Measurements from ENCODE around the gene ZNF264.
"Not testable (repeated sequence)": the region's sequence is repeated elsewhere in the genome, so short reads cannot be mapped to it uniquely, and the experiment has no call there.

The ZNF264 gene

DNA sequence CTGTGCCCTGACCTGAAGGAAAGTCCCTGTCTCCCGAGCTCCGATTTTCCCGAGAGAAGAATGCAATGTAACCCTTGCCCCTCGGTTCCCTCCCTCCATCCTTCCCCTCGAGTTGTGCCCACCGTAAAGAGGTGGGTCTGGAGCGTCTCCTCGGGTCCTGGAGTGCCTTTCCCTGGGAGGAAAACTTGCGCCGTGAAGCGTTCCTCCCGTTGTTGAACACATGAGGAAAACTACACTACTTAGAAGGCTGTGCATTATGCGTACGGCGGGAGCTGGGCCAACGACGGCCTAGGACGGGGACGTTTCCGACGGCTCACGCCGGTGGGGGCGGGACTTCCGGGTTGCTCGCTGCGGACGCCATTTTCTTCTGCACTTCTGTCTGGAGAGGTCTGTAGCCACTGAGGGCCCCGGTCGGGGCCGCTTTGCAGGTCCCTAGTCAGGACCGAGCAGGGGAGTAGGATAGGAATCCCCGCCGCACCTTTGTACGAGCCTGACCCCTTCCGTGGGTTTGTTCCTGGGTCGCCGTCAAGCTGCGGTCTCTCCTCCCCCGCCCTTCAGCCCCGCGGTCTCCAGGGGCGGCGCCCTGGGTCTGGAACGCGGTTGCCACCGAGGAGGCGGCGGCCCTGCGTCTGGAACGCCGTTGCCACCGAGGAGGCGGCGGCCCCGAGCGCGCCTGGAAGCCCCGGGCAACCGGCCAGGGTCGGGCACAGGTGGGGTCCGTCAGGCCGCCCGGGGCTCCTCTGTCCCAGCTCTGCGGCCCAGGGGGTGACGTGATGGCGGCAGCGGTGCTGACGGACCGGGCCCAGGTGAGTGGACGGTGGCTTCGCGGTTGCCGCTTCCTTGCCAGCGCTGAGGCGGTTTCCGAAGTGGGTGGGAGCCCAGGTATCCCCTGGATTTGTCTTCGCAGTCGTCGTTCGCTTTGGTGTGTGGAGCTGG is at the start of gene ZNF264:
Gene ZNF264 (plus strand): TSS at position 360 of the 936 bp plus-strand sequence. CDS start 414 bp downstream, at position 774.
- Histone ChIP-seq H3K4me3 (ENCODE audit: low read depth, low read length) (peak within 1 kb of the TSS; percentile 96), H3K4me1 (ENCODE audit: control insufficient read depth, insufficient read depth, low read length) (peaks cover 2% of the 10 kb centered on the region), H3K27me3 (ENCODE audit: control insufficient read depth, insufficient read depth, low read length) (no peaks in the 10 kb centered on the region), H3K9me3 (ENCODE audit: control insufficient read depth, insufficient read depth, low read length) (no peaks in the 10 kb centered on the region), H3K36me3 (ENCODE audit: control insufficient read depth, insufficient read depth, low read length) (peaks cover 15% of the 10 kb centered on the region), H3K9ac (ENCODE audit: low read depth, low read length) (peak within 1 kb of the TSS; percentile 95)

DNA sequence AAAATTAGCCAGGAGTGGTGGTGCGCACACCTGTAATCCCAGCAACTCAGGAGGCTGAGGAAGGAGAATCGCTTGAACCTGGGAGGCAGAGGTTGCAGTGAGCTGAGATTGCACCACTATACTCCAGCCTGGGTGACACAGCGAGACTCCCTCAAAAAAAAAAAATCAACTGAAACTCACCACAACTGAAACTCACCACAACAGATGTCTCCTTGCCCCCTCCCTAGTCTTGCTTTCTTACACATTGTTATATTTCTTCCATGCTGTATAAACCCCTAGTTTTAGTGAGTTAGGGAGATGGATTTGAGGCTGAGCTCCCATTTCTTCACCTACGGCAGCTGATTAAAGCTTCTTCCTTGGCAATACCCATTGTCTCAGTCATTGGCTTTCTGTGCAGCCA is 49.6 kb upstream of the ZNF264 start:
- Histone ChIP-seq H3K9ac (ENCODE audit: low read depth, low read length) (no peak overlapping the region), H3K36me3 (ENCODE audit: control insufficient read depth, insufficient read depth, low read length) (no peaks in the 10 kb centered on the region), H3K27me3 (ENCODE audit: control insufficient read depth, insufficient read depth, low read length) (no peaks in the 10 kb centered on the region), H3K4me1 (ENCODE audit: control insufficient read depth, insufficient read depth, low read length) (no peaks in the 10 kb centered on the region), H3K9me3 (ENCODE audit: control insufficient read depth, insufficient read depth, low read length) (peaks cover 5% of the 10 kb centered on the region), H3K4me3 (ENCODE audit: low read depth, low read length) (no peak overlapping the region)

DNA sequence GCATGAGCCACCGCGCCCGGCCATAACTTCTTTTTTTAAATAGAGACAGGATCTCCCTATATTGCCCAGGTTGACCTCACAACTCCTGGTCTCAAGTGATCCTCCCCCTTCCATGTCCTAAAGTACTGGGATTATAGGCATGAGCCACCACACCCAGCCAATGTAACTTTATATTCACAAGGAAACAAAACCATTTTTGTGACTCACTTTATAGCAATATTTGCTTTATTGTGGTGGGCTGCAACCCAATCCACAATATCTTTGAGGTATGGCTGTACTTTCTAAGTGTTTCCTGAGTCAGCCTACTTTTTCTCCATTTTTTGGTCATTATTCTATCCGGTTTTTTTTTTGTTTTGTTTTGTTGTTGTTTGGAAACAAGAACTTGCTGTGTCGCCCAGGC is 38.4 kb upstream of the ZNF264 start:
- no peak overlapping the region for H3K9ac ChIP-seq (ENCODE audit: low read depth, low read length)
- no peaks in the 10 kb centered on the region for H3K4me1 ChIP-seq (ENCODE audit: control insufficient read depth, insufficient read depth, low read length)
- H3K36me3 ChIP-seq (ENCODE audit: control insufficient read depth, insufficient read depth, low read length), result no peaks in the 10 kb centered on the region
- peaks cover 14% of the 10 kb centered on the region for H3K9me3 ChIP-seq (ENCODE audit: control insufficient read depth, insufficient read depth, low read length)
- no peak overlapping the region for H3K4me3 ChIP-seq (ENCODE audit: low read depth, low read length)
- H3K27me3 ChIP-seq (ENCODE audit: control insufficient read depth, insufficient read depth, low read length), result no peaks in the 10 kb centered on the region

DNA sequence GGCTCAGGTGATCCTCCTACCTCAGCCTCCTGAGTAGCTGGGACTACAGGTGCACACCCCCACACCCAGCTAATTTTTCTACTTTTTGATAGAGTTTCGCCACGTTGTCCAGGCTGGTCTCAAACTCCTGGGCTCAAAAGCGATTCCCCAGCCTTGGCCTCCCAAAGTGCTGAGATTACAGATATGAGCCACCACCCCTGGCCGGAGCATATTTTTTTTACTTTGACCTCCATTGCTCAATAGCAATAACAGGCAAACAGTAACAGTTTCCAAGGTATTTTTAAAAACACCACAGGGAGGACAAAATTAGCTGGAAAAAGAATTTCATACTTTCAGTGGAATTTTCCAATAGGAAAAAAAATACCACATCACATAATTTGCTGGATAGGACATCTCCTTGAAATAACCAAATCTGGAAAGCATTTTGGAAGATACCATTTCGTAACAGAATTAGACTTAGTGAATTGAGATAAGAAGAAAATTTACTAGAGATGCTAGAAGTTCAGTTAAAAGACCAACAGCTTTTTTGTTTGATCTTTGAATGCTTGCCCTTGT is 29.2 kb upstream of the ZNF264 start:
- H3K9me3 ChIP-seq (ENCODE audit: control insufficient read depth, insufficient read depth, low read length), result peaks cover 6% of the 10 kb centered on the region
- H3K4me1 ChIP-seq (ENCODE audit: control insufficient read depth, insufficient read depth, low read length), result no peaks in the 10 kb centered on the region
- no peak overlapping the region for H3K4me3 ChIP-seq (ENCODE audit: low read depth, low read length)
- H3K36me3 ChIP-seq (ENCODE audit: control insufficient read depth, insufficient read depth, low read length), result no peaks in the 10 kb centered on the region
- H3K9ac ChIP-seq (ENCODE audit: low read depth, low read length), result no peak overlapping the region
- H3K27me3 ChIP-seq (ENCODE audit: control insufficient read depth, insufficient read depth, low read length), result no peaks in the 10 kb centered on the region

DNA sequence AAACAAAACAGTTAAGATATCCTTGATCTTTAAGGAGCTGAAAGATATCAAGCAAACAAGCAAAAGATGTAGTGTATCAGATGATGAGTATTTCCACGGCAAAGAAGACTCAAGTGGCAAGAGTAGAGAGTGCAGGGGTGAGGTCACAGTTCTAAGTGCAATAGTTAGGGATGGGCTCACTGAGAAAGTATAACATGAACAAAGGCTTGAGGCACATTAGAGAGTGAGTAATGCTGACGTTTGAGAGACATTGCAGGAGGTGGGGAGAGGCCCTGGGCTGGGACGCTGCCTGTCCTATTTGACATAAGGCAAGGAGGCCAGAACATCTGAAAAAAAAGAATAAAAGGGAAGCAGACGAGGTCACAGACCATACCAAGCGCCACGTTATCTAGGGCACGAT is 25.5 kb upstream of the ZNF264 start:
- H3K27me3 ChIP-seq (ENCODE audit: control insufficient read depth, insufficient read depth, low read length), result no peaks in the 10 kb centered on the region
- no peak overlapping the region for H3K4me3 ChIP-seq (ENCODE audit: low read depth, low read length)
- H3K9me3 ChIP-seq (ENCODE audit: control insufficient read depth, insufficient read depth, low read length), result peaks cover 9% of the 10 kb centered on the region
- no peaks in the 10 kb centered on the region for H3K36me3 ChIP-seq (ENCODE audit: control insufficient read depth, insufficient read depth, low read length)
- no peak overlapping the region for H3K9ac ChIP-seq (ENCODE audit: low read depth, low read length)
- no peaks in the 10 kb centered on the region for H3K4me1 ChIP-seq (ENCODE audit: control insufficient read depth, insufficient read depth, low read length)

DNA sequence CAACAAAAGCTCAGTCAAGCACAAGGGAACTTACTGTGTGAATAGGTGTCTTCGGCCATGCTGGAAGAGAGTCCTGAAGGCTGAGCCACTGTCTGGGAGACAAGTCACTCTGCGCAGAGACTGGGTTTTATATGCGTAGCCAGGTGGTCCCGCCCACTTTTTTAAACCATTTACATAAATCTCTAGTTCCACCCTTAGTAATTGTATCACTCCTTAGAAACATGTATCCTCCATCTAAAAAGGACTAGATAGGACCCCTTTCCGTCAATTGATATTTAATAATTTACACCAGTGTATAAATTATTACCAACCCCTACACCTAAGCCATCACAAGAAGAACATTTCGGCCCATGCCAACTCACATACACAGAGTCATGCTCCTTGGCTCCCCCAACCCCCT is 23.9 kb upstream of the ZNF264 start, which contains the start of gene DUXA:
Gene DUXA (minus strand): TSS at position 101 of the 400 bp plus-strand sequence. CDS start 42 bp downstream, at position 59.
- no peak within 1 kb of the TSS for H3K4me3 ChIP-seq (ENCODE audit: low read depth, low read length)
- no peaks in the 10 kb centered on the region for H3K4me1 ChIP-seq (ENCODE audit: control insufficient read depth, insufficient read depth, low read length)
- H3K9ac ChIP-seq (ENCODE audit: low read depth, low read length), result no peak within 1 kb of the TSS
- H3K9me3 ChIP-seq (ENCODE audit: control insufficient read depth, insufficient read depth, low read length), result peaks cover 9% of the 10 kb centered on the region
- H3K36me3 ChIP-seq (ENCODE audit: control insufficient read depth, insufficient read depth, low read length), result no peaks in the 10 kb centered on the region
- no peaks in the 10 kb centered on the region for H3K27me3 ChIP-seq (ENCODE audit: control insufficient read depth, insufficient read depth, low read length)

DNA sequence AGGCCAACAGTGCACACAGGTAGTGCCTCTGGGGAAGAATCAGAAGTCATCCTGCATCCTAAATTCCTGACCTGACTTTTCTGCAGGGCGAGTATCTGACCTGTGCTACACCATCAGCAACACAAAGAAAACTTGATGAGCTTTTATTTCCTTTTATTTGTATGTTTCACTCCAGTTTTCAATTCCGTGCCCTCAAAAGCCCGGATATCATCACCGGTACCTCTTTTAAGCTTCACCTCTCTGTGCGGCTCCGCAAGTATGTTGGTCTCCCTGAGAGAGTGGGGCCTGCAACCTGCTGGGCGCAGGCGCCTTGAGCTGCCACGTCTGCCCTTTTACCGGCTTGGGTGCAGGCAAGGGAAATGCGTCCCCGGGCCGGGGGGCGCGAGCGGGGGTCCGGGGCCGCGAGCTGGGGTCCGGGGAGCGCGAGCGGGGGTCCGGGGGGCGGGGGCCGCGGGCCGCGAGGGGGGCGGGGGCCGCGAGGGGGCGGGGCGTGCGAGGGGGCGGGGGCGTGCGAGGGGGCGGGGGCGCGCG is 19.7 kb upstream of the ZNF264 start:
- peaks cover 6% of the 10 kb centered on the region for H3K9me3 ChIP-seq (ENCODE audit: control insufficient read depth, insufficient read depth, low read length)
- H3K4me3 ChIP-seq (ENCODE audit: low read depth, low read length), result peak overlapping the region; percentile 61
- H3K4me1 ChIP-seq (ENCODE audit: control insufficient read depth, insufficient read depth, low read length), result no peaks in the 10 kb centered on the region
- peak overlapping the region; percentile 73 for H3K9ac ChIP-seq (ENCODE audit: low read depth, low read length)
- H3K36me3 ChIP-seq (ENCODE audit: control insufficient read depth, insufficient read depth, low read length), result no peaks in the 10 kb centered on the region
- H3K27me3 ChIP-seq (ENCODE audit: control insufficient read depth, insufficient read depth, low read length), result no peaks in the 10 kb centered on the region

DNA sequence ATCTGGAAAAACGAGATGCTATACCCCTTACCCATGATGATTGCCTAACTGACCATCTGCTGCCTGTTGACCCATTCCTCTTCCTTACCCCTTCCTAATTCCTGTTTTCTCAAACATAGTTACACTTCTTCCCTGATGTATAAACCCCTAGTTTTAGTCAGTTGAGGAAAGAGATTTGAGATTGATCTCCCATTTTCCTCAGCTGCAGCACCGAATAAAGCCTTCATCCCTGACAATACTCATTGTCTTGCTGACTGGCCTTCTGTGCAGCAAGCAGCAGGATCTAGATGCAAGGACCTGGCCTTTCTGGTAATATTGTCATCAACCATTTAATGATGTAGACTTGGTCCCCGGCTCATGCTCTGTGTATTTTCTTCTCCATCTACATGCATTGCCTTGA is 999 bp upstream of the ZNF264 start:
- Histone ChIP-seq H3K9me3 (ENCODE audit: control insufficient read depth, insufficient read depth, low read length) (no peaks in the 10 kb centered on the region), H3K9ac (ENCODE audit: low read depth, low read length) (no peak overlapping the region), H3K36me3 (ENCODE audit: control insufficient read depth, insufficient read depth, low read length) (peaks cover 15% of the 10 kb centered on the region), H3K4me3 (ENCODE audit: low read depth, low read length) (peak overlapping the region; percentile 96), H3K27me3 (ENCODE audit: control insufficient read depth, insufficient read depth, low read length) (no peaks in the 10 kb centered on the region), H3K4me1 (ENCODE audit: control insufficient read depth, insufficient read depth, low read length) (peaks cover 2% of the 10 kb centered on the region)

DNA sequence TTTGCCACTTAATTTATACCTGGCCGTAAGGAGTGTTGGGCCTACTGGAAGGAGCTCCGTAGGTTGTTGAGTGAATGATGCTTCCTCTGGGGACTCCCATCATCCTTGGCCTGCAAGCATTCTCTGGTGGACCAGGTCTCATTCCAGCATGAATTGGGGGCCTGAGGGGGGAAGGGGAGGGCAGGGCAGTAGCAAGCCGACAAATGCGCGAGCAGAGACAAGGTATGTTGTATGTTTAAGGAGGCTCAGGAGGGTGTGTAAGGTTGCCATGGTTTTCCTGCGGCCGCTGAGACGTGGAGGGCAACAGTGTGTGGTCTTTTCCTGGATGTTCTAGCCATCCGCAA is 749 bp downstream of the ZNF264 start:
- Histone ChIP-seq H3K4me3 (ENCODE audit: low read depth, low read length) (peak overlapping the region; percentile 96), H3K9me3 (ENCODE audit: control insufficient read depth, insufficient read depth, low read length) (no peaks in the 10 kb centered on the region), H3K27me3 (ENCODE audit: control insufficient read depth, insufficient read depth, low read length) (no peaks in the 10 kb centered on the region), H3K4me1 (ENCODE audit: control insufficient read depth, insufficient read depth, low read length) (peaks cover 2% of the 10 kb centered on the region), H3K9ac (ENCODE audit: low read depth, low read length) (peak overlapping the region; percentile 95), H3K36me3 (ENCODE audit: control insufficient read depth, insufficient read depth, low read length) (peaks cover 15% of the 10 kb centered on the region)

DNA sequence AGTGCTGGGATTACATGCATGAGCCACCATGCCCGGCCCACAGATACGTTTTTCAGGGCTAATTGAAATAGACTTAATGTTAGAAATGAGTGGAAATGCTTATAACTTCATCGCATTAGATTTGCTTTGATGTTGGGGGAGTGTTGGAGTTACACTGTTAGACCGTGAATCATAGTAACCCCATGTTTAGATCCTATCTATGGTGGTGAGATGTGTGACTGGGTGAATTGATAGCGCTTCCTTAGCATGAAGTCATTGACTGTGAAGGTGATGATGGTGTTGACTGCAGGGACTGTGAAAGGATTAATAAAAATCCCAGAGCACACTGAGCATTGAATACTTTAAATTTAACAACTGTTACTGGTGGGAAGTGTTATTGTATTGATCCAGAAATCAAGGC is 1.7 kb downstream of the ZNF264 start:
- H3K27me3 ChIP-seq (ENCODE audit: control insufficient read depth, insufficient read depth, low read length), result no peaks in the 10 kb centered on the region
- peak overlapping the region; percentile 96 for H3K4me3 ChIP-seq (ENCODE audit: low read depth, low read length)
- H3K4me1 ChIP-seq (ENCODE audit: control insufficient read depth, insufficient read depth, low read length), result peaks cover 2% of the 10 kb centered on the region
- peaks cover 15% of the 10 kb centered on the region for H3K36me3 ChIP-seq (ENCODE audit: control insufficient read depth, insufficient read depth, low read length)
- no peak overlapping the region for H3K9ac ChIP-seq (ENCODE audit: low read depth, low read length)
- no peaks in the 10 kb centered on the region for H3K9me3 ChIP-seq (ENCODE audit: control insufficient read depth, insufficient read depth, low read length)

DNA sequence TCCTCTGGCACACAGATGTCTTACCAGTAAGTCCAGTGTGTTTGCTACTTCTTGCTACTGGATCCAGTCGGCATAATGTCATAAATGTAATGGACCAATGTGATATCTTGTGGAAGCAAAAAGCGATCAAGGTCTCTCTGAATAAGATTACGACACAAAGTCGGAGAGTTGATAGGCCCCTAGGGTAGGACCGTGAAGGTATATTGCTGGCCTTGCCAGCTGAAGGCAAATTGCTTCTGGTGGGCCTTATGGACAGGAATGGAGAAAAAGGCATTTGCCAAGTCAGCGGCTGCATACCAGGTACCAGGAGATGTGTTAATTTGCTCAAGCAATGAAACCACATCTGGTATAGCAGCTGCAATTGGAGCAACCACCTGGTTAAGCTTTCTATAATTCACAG is 6.6 kb downstream of the ZNF264 start:
- not testable (repeated sequence) for H3K27me3 ChIP-seq (ENCODE audit: control insufficient read depth, insufficient read depth, low read length); H3K4me3 ChIP-seq (ENCODE audit: low read depth, low read length); H3K9ac ChIP-seq (ENCODE audit: low read depth, low read length); H3K4me1 ChIP-seq (ENCODE audit: control insufficient read depth, insufficient read depth, low read length); H3K9me3 ChIP-seq (ENCODE audit: control insufficient read depth, insufficient read depth, low read length)
- peaks cover 19% of the 10 kb centered on the region for H3K36me3 ChIP-seq (ENCODE audit: control insufficient read depth, insufficient read depth, low read length)

DNA sequence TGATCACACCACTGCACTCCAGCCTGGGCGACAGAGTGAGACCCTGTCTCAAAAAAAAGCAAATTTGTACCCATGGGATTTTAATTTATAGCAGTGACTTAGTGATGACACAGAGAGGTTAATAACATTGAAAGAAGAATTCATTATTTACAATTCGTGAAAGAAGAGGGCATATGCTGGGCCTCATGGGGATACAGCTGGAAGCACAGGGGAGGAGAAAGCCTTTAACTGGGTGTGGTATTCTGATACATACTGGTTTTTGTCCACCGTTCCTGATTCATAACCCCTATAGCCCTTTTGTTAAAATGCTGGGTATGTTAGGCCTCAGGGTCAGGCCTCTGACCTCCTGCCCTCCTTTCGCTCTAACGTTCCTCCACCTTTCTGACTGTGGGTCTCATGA is 10.9 kb downstream of the ZNF264 start:
- Histone ChIP-seq H3K36me3 (ENCODE audit: control insufficient read depth, insufficient read depth, low read length) (peaks cover 14% of the 10 kb centered on the region), H3K9ac (ENCODE audit: low read depth, low read length) (no peak overlapping the region), H3K9me3 (ENCODE audit: control insufficient read depth, insufficient read depth, low read length) (no peaks in the 10 kb centered on the region), H3K27me3 (ENCODE audit: control insufficient read depth, insufficient read depth, low read length) (no peaks in the 10 kb centered on the region), H3K4me1 (ENCODE audit: control insufficient read depth, insufficient read depth, low read length) (no peaks in the 10 kb centered on the region), H3K4me3 (ENCODE audit: low read depth, low read length) (no peak overlapping the region)
